HFFc6 (cell line): ENCODE results near the gene CBX5. TPM values are rescaled to one million over a fixed set of nuclear protein-coding genes. Genes with fewer than 3 reads are reported as not detected.
"Not testable (repeated sequence)": the region's sequence is repeated elsewhere in the genome, so short reads cannot be mapped to it uniquely, and the experiment has no call there.

Experiments used
- DNase-seq: peaks from one replicate; pipeline ENCODE4 v3.0.0-alpha.2; 2018
- H3K27ac Mint-ChIP-seq: 2 replicates; pipeline ENCODE4 v1.8.0; 2020; ENCODE audit warnings: mild to moderate bottlenecking, mixed read lengths
- H3K27me3 Mint-ChIP-seq: 2 replicates; pipeline ENCODE4 v1.8.0; 2021; ENCODE audit warnings: mild to moderate bottlenecking, moderate library complexity, mixed read lengths; ENCODE audit not compliant: insufficient read depth
- H3K36me3 Mint-ChIP-seq: 2 replicates; pipeline ENCODE4 v1.8.0; 2021; ENCODE audit warnings: low read depth, mixed read lengths
- H3K4me1 Mint-ChIP-seq: 2 replicates; pipeline ENCODE4 v1.8.0; 2020; ENCODE audit warnings: low read depth, mixed read lengths
- H3K4me3 Mint-ChIP-seq: 2 replicates; pipeline ENCODE4 v1.8.0; 2020; ENCODE audit warnings: mild to moderate bottlenecking, moderate library complexity, mixed read lengths
- H3K9me3 Mint-ChIP-seq: 2 replicates; pipeline ENCODE4 v1.8.0; 2020; ENCODE audit warnings: mild to moderate bottlenecking, mixed read lengths
- CTCF ChIP-seq: fragments of 200-600 bp; sonication (generic); IDR thresholded peaks from 2 replicates; pipeline ENCODE4 v1.5.0; 2021; ENCODE audit warnings: antibody characterized with exemption, mild to moderate bottlenecking
- total RNA-seq, 6 experiments: library from RNA; stranded (reverse); fragmentation: NEBNext Ultra II Directional; extraction: Animal tissue kit (Norgen Biotek cat#: 25700); gene quantifications; 2 replicates in 1 of 6; 3 replicates in 5 of 6; pipeline ENCODE4 v1.2.3, GENCODE V29; 2021

The CBX5 gene
- total RNA-seq, 6 experiments from 2014 or later = 76.8 to 128 (median 117) TPM

GRCh38 chr12:54195737-54196347, 84.1 kb downstream of the CBX5 start:
- Mint-ChIP-seq H3K4me1 (peaks cover 34% of the 10 kb centered on the region), H3K36me3 (no peaks in the 10 kb centered on the region), H3K4me3 (peak overlapping the region; percentile 31; the same call in 1 of the 2 replicates), H3K27me3 (peaks cover 21% of the 10 kb centered on the region), H3K27ac (peak overlapping the region; percentile 2; the same call in 1 of the 2 replicates), H3K9me3 (no peaks in the 10 kb centered on the region)
- no peak for TF ChIP-seq CTCF
- DNase-seq = peak; percentile 15

GRCh38 chr12:54195080-54195736, 84.7 kb downstream of the CBX5 start:
- H3K27me3 Mint-ChIP-seq = peaks cover 21% of the 10 kb centered on the region
- H3K9me3 Mint-ChIP-seq = no peaks in the 10 kb centered on the region
- H3K36me3 Mint-ChIP-seq = no peaks in the 10 kb centered on the region
- no peak for TF ChIP-seq CTCF
- H3K4me3 Mint-ChIP-seq = peak overlapping the region; percentile 31; the same call in 1 of the 2 replicates
- peaks cover 35% of the 10 kb centered on the region for H3K4me1 Mint-ChIP-seq
- DNase-seq = no peak
- H3K27ac Mint-ChIP-seq = peak overlapping the region; percentile 2; the same call in 1 of the 2 replicates

GRCh38 chr12:54194611-54195010, 85.3 kb downstream of the CBX5 start:
- not testable (repeated sequence) for H3K4me3 Mint-ChIP-seq, DNase-seq, H3K27ac Mint-ChIP-seq, H3K36me3 Mint-ChIP-seq, H3K9me3 Mint-ChIP-seq
- Mint-ChIP-seq H3K4me1 (peaks cover 35% of the 10 kb centered on the region), H3K27me3 (peaks cover 20% of the 10 kb centered on the region)

GRCh38 chr12:54193434-54193833, 86.5 kb downstream of the CBX5 start:
- Mint-ChIP-seq H3K36me3 (no peaks in the 10 kb centered on the region), H3K27me3 (peaks cover 16% of the 10 kb centered on the region; the same call in 1 of the 2 replicates), H3K9me3 (no peaks in the 10 kb centered on the region), H3K4me3 (no peak overlapping the region), H3K4me1 (peaks cover 41% of the 10 kb centered on the region), H3K27ac (no peak overlapping the region)
- no peak for TF ChIP-seq CTCF
- DNase-seq = no peak

- peaks cover 12% of the 10 kb centered on the region; the same call in 1 of the 2 replicates for H3K36me3 Mint-ChIP-seq
- no peaks in the 10 kb centered on the region for H3K9me3 Mint-ChIP-seq
- peak; percentile 55 for DNase-seq
- H3K4me1 Mint-ChIP-seq = peaks cover 33% of the 10 kb centered on the region
- TF ChIP-seq CTCF = peak; percentile 90
- peaks cover 16% of the 10 kb centered on the region; the same call in 1 of the 2 replicates for H3K27me3 Mint-ChIP-seq
- H3K4me3 Mint-ChIP-seq = no peak overlapping the region
- H3K27ac Mint-ChIP-seq = no peak overlapping the region
Observed at GRCh38 chr12:54191550-54192022, 88.3 kb downstream of the CBX5 start.

GRCh38 chr12:54191126-54191525, 88.8 kb downstream of the CBX5 start:
- Mint-ChIP-seq H3K9me3 (no peaks in the 10 kb centered on the region), H3K27me3 (peaks cover 16% of the 10 kb centered on the region; the same call in 1 of the 2 replicates), H3K4me1 (peaks cover 29% of the 10 kb centered on the region), H3K27ac (no peak overlapping the region), H3K36me3 (peaks cover 12% of the 10 kb centered on the region; the same call in 1 of the 2 replicates), H3K4me3 (no peak overlapping the region)
- no peak for TF ChIP-seq CTCF
- DNase-seq = no peak
